ENCODE results near the gene GTF2H1. TPM values are rescaled to one million over a fixed set of nuclear protein-coding genes. Genes with fewer than 3 reads are reported as not detected.

GTF2H1 gene
- total RNA-seq, 1 donor = 123 TPM

- peak overlapping the region; percentile 98 for H3K27ac ChIP-seq (ENCODE audit: low read depth, low read length)
- peak; percentile 96 for DNase-seq (ENCODE audit: insufficient read length, low spot score, missing footprints)
- H4K20me1 ChIP-seq (ENCODE audit: insufficient read depth, low read length) = no peaks in the 10 kb centered on the region
- peak overlapping the region; percentile 75 for H3K4me2 ChIP-seq (ENCODE audit: insufficient read depth, low read length)
- H3K4me3 ChIP-seq (ENCODE audit: insufficient read depth, low read length) = peak overlapping the region; percentile 34
- peak overlapping the region; percentile 88 for H2AFZ ChIP-seq (ENCODE audit: low read length)
- no peak for TF ChIP-seq CTCF (IDR thresholded peaks at IDR 0.05; ENCODE audit: extremely low read depth, low read depth, low read length)
- no peaks in the 10 kb centered on the region for H3K79me2 ChIP-seq (ENCODE audit: insufficient read depth, low read length)
- no peaks in the 10 kb centered on the region for H3K9me3 ChIP-seq (ENCODE audit: low read depth, low read length)
- peaks cover 27% of the 10 kb centered on the region for H3K4me1 ChIP-seq (ENCODE audit: insufficient read depth, low read length)
- H3K36me3 ChIP-seq (ENCODE audit: insufficient read depth, low read length) = no peaks in the 10 kb centered on the region
- H3K27me3 ChIP-seq (ENCODE audit: insufficient read depth, low read length) = no peaks in the 10 kb centered on the region
Measured at GRCh38 chr11:18383388-18384156, 61.2 kb downstream of the GTF2H1 start.

GRCh38 chr11:18384157-18384641, 61.8 kb downstream of the GTF2H1 start:
- peak overlapping the region; percentile 75 for H3K4me2 ChIP-seq (ENCODE audit: insufficient read depth, low read length)
- no peaks in the 10 kb centered on the region for H3K36me3 ChIP-seq (ENCODE audit: insufficient read depth, low read length)
- no peaks in the 10 kb centered on the region for H3K9me3 ChIP-seq (ENCODE audit: low read depth, low read length)
- H3K27me3 ChIP-seq (ENCODE audit: insufficient read depth, low read length) = no peaks in the 10 kb centered on the region
- H3K79me2 ChIP-seq (ENCODE audit: insufficient read depth, low read length) = no peaks in the 10 kb centered on the region
- peaks cover 27% of the 10 kb centered on the region for H3K4me1 ChIP-seq (ENCODE audit: insufficient read depth, low read length)
- peak; percentile 93 for DNase-seq (ENCODE audit: insufficient read length, low spot score, missing footprints)
- peak overlapping the region; percentile 34 for H3K4me3 ChIP-seq (ENCODE audit: insufficient read depth, low read length)
- no peak for TF ChIP-seq CTCF (IDR thresholded peaks at IDR 0.05; ENCODE audit: extremely low read depth, low read depth, low read length)
- H3K27ac ChIP-seq (ENCODE audit: low read depth, low read length) = peak overlapping the region; percentile 98
- peak overlapping the region; percentile 88 for H2AFZ ChIP-seq (ENCODE audit: low read length)
- no peaks in the 10 kb centered on the region for H4K20me1 ChIP-seq (ENCODE audit: insufficient read depth, low read length)

GRCh38 chr11:18390088-18390487, 67.7 kb downstream of the GTF2H1 start:
- no peaks in the 10 kb centered on the region for H3K36me3 ChIP-seq (ENCODE audit: insufficient read depth, low read length)
- no peaks in the 10 kb centered on the region for H3K27me3 ChIP-seq (ENCODE audit: insufficient read depth, low read length)
- no peaks in the 10 kb centered on the region for H3K9me3 ChIP-seq (ENCODE audit: low read depth, low read length)
- peaks cover 13% of the 10 kb centered on the region for H3K4me1 ChIP-seq (ENCODE audit: insufficient read depth, low read length)
- H4K20me1 ChIP-seq (ENCODE audit: insufficient read depth, low read length) = peaks cover 6% of the 10 kb centered on the region
- H3K79me2 ChIP-seq (ENCODE audit: insufficient read depth, low read length) = peaks cover 7% of the 10 kb centered on the region
- no peak overlapping the region for H3K4me2 ChIP-seq (ENCODE audit: insufficient read depth, low read length)
- H3K4me3 ChIP-seq (ENCODE audit: insufficient read depth, low read length) = no peak overlapping the region
- no peak for TF ChIP-seq CTCF (IDR thresholded peaks at IDR 0.05; ENCODE audit: extremely low read depth, low read depth, low read length)
- DNase-seq (ENCODE audit: insufficient read length, low spot score, missing footprints) = peak; percentile 55
- no peak overlapping the region for H2AFZ ChIP-seq (ENCODE audit: low read length)
- H3K27ac ChIP-seq (ENCODE audit: low read depth, low read length) = no peak overlapping the region
